Stomach (tissue), 4 donors: ENCODE measurements around the gene FYCO1.

ENCODE experiments used
- EP300 ChIP-seq: sonication (generic); formaldehyde crosslinking; IDR thresholded peaks from one replicate; pipeline ENCODE4 v1.6.1; 2017; ENCODE audit warnings: antibody characterized with exemption
- POLR2A ChIP-seq, 4 donors: fragments of 450-650 bp; IDR thresholded peaks; one replicate each; pipeline ENCODE4 v1.6.1; 2016; ENCODE audit warnings: antibody characterized with exemption in 4 of 4, control low read depth in 2 of 4, mild to moderate bottlenecking in 1 of 4, moderate library complexity in 1 of 4
- POLR2AphosphoS5 ChIP-seq, 3 donors: sonication (generic); formaldehyde crosslinking; IDR thresholded peaks; one replicate each; pipeline ENCODE4 v1.6.1; 2016; ENCODE audit warnings: antibody characterized with exemption in 3 of 3
- TF ChIP-seq, protein P1 (sequence below), 7 experiments: fragments of 450-650 bp in 4 of 7; fragments of 200-600 bp in 3 of 7; sonication (generic) in 3 of 7; IDR thresholded peaks; one replicate each; pipeline ENCODE4 v1.5.1; 2016 to 2019; ENCODE audit warnings: antibody characterized with exemption in 7 of 7, control low read depth in 2 of 7, mild to moderate bottlenecking in 1 of 7

DNA sequence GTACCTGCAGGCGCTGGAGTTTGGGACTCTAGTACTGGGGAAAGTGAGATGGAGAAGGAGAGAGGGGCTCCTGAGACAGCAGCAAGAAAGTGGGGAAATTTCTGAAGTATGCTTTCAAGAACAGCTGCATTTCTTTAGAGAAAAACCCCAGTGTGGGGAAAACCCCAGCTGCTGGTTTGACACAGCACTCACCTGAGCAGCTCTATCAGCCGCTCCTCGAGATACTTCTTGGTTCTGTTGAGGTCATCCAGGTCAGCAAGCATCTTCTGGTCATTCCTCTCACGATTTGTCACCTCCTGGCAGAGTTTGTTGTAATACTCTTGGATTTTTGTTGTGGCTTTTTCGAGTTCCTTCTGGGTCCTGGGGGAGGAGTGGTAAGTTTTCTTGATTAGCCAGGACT is 33.6 kb downstream of the FYCO1 start:
- TF ChIP-seq POLR2A (IDR thresholded peaks at IDR 0.05) (no peak), POLR2AphosphoS5 (IDR thresholded peaks at IDR 0.05) (no peak), EP300 (no peak)
- TF ChIP-seq, protein P1, sequence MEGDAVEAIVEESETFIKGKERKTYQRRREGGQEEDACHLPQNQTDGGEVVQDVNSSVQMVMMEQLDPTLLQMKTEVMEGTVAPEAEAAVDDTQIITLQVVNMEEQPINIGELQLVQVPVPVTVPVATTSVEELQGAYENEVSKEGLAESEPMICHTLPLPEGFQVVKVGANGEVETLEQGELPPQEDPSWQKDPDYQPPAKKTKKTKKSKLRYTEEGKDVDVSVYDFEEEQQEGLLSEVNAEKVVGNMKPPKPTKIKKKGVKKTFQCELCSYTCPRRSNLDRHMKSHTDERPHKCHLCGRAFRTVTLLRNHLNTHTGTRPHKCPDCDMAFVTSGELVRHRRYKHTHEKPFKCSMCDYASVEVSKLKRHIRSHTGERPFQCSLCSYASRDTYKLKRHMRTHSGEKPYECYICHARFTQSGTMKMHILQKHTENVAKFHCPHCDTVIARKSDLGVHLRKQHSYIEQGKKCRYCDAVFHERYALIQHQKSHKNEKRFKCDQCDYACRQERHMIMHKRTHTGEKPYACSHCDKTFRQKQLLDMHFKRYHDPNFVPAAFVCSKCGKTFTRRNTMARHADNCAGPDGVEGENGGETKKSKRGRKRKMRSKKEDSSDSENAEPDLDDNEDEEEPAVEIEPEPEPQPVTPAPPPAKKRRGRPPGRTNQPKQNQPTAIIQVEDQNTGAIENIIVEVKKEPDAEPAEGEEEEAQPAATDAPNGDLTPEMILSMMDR (IDR thresholded peaks at IDR 0.05) = no peak
